Neural cell (in vitro differentiated cells): ENCODE results near the gene ZNF614. TPM values are rescaled to one million over a fixed set of nuclear protein-coding genes. Genes with fewer than 3 reads are reported as not detected.

Experiments used
- H2AFZ ChIP-seq: fragments of 200-600, 300-800 bp; sonication (generic), shearing (Covaris generic); 2 replicates; pipeline ENCODE4 v1.6.0; 2014; ENCODE audit warnings: low read depth, mild to moderate bottlenecking, antibody characterized with exemption, low read length, moderate library complexity
- H3F3A ChIP-seq: fragments of 200-600 bp; shearing (Covaris generic); 2 replicates; pipeline ENCODE4 v1.6.1; 2016; ENCODE audit warnings: mild to moderate bottlenecking, moderate library complexity, mixed read lengths, antibody characterized with exemption, low read length; ENCODE audit not compliant: insufficient read depth, poor library complexity, severe bottlenecking
- H3K27ac ChIP-seq: fragments of 200-600, 300-800 bp; sonication (generic), shearing (Covaris generic); 2 replicates; pipeline ENCODE4 v1.5.1; 2014; ENCODE audit warnings: mild to moderate bottlenecking, low read length, moderate library complexity
- H3K27me3 ChIP-seq: fragments of 300-800, 200-600 bp; sonication (generic), shearing (Covaris generic); 2 replicates; pipeline ENCODE4 v1.6.0; 2014; ENCODE audit warnings: mild to moderate bottlenecking, low read depth, low read length, moderate library complexity; ENCODE audit not compliant: insufficient read depth
- H3K36me3 ChIP-seq: fragments of 300-800, 200-600 bp; sonication (generic), shearing (Covaris generic); 2 replicates; pipeline ENCODE4 v1.5.1; 2014; ENCODE audit warnings: mild to moderate bottlenecking, antibody characterized with exemption, low read length, moderate library complexity; ENCODE audit not compliant: insufficient read depth
- H3K4me2 ChIP-seq: fragments of 300-800, 200-600 bp; sonication (generic), shearing (Covaris generic); 2 replicates; pipeline ENCODE4 v1.6.0; 2014; ENCODE audit warnings: mild to moderate bottlenecking, low read length
- H3K4me3 ChIP-seq: fragments of 300-800, 200-600 bp; sonication (generic), shearing (Covaris generic); 2 replicates; pipeline ENCODE4 v1.5.1; 2014; ENCODE audit warnings: mild to moderate bottlenecking, low read length, moderate library complexity
- H3K79me2 ChIP-seq: fragments of 200-600 bp; shearing (Covaris generic); replicated peaks from 2 replicates; pipeline ENCODE4 v1.6.0; 2014; ENCODE audit warnings: mild to moderate bottlenecking, low read length, moderate library complexity; ENCODE audit not compliant: insufficient read depth
- H3K9ac ChIP-seq: fragments of 300-800, 200-600 bp; sonication (generic), shearing (Covaris generic); 2 replicates; pipeline ENCODE4 v1.6.1; 2016; ENCODE audit warnings: mild to moderate bottlenecking, low read length, mixed read lengths
- H3K9me2 ChIP-seq: fragments of 200-600 bp; shearing (Covaris generic); 2 replicates; pipeline ENCODE4 v1.6.1; 2016; ENCODE audit warnings: mild to moderate bottlenecking, low read length, mixed read lengths; ENCODE audit not compliant: insufficient read depth
- H3K9me3 ChIP-seq: fragments of 200-600, 300-800 bp; sonication (generic), shearing (Covaris generic); 2 replicates; pipeline ENCODE4 v1.6.1; 2016; ENCODE audit warnings: mild to moderate bottlenecking, mixed run types, low read length, moderate library complexity, mixed read lengths
- H4K20me1 ChIP-seq: fragments of 200-600 bp; shearing (Covaris generic); 2 replicates; pipeline ENCODE4 v1.6.1; 2016; ENCODE audit warnings: mild to moderate bottlenecking, mixed run types; ENCODE audit not compliant: insufficient read depth
- CTCF ChIP-seq: fragments of 450-650 bp; IDR thresholded peaks from 2 replicates; pipeline ENCODE4 v1.5.1; 2014; ENCODE audit warnings: antibody characterized with exemption, mild to moderate bottlenecking, moderate library complexity; ENCODE audit not compliant: poor library complexity, severe bottlenecking
- EP300 ChIP-seq: fragments of 450-650 bp; conservative IDR thresholded peaks from 2 replicates; pipeline ENCODE4 v1.6.1; 2014; ENCODE audit warnings: antibody characterized with exemption, mild to moderate bottlenecking, moderate library complexity; ENCODE audit not compliant: poor library complexity, severe bottlenecking
- EZH2 ChIP-seq: fragments of 200-600, 300-800 bp; shearing (Covaris generic), sonication (generic); IDR thresholded peaks from 2 replicates; pipeline ENCODE4 v1.6.1; 2014; ENCODE audit warnings: antibody characterized with exemption, low read length, borderline replicate concordance, mild to moderate bottlenecking; ENCODE audit not compliant: insufficient read depth, poor library complexity, severe bottlenecking
- MXI1 ChIP-seq: fragments of 450-650 bp; conservative IDR thresholded peaks from 2 replicates; pipeline ENCODE4 v1.6.1; 2014; ENCODE audit warnings: antibody characterized with exemption, mild to moderate bottlenecking; ENCODE audit not compliant: poor library complexity, severe bottlenecking
- POLR2AphosphoS5 ChIP-seq: IDR thresholded peaks from 2 replicates; pipeline ENCODE4 v1.6.1; 2012
- RAD21 ChIP-seq: fragments of 450-650 bp; conservative IDR thresholded peaks from 2 replicates; pipeline ENCODE4 v1.6.1; 2014; ENCODE audit warnings: antibody characterized with exemption, mild to moderate bottlenecking, moderate library complexity
- REST ChIP-seq: IDR thresholded peaks from 2 replicates; pipeline ENCODE4 v1.6.1; 2012; ENCODE audit warnings: borderline replicate concordance
- SMC3 ChIP-seq: fragments of 450-650 bp; conservative IDR thresholded peaks from 2 replicates; pipeline ENCODE4 v1.6.1; 2014; ENCODE audit warnings: antibody characterized with exemption, mild to moderate bottlenecking, moderate library complexity; ENCODE audit not compliant: poor library complexity
- TAF1 ChIP-seq: IDR thresholded peaks from 2 replicates; pipeline ENCODE4 v1.6.1; 2012; ENCODE audit warnings: low read depth
- polyA plus RNA-seq: library from polyadenylated mRNA; depleted of rRNA; stranded (reverse); fragments of >200 nt; gene quantifications from 2 replicates; pipeline ENCODE4 v1.2.3, GENCODE V29; 2014

The ZNF614 gene
- polyA plus RNA-seq, 1 donor from 2014 or later: 17.8 TPM

GRCh38 chr19:51971624-51972023 is 56.6 kb downstream of the ZNF614 start:
- Histone ChIP-seq H3K9me2 (no peaks in the 10 kb centered on the region), H3K4me3 (no peak overlapping the region), H3F3A (no peaks in the 10 kb centered on the region), H3K79me2 (no peaks in the 10 kb centered on the region), H3K36me3 (peaks cover 37% of the 10 kb centered on the region), H4K20me1 (no peaks in the 10 kb centered on the region), H3K27me3 (no peaks in the 10 kb centered on the region), H2AFZ (no peak overlapping the region), H3K9ac (no peak overlapping the region), H3K9me3 (peaks cover 30% of the 10 kb centered on the region), H3K4me2 (no peak overlapping the region), H3K27ac (no peak overlapping the region)
- no peak for TF ChIP-seq POLR2AphosphoS5
- TF ChIP-seq REST: no peak
- no peak for TF ChIP-seq EZH2
- no peak for TF ChIP-seq RAD21
- TF ChIP-seq SMC3: no peak
- TF ChIP-seq CTCF: no peak
- TF ChIP-seq EP300: no peak
- no peak for TF ChIP-seq MXI1
- TF ChIP-seq TAF1: no peak

GRCh38 chr19:51970718-51971117 is 57.5 kb downstream of the ZNF614 start:
- Histone ChIP-seq H3K27ac (no peak overlapping the region), H3K79me2 (no peaks in the 10 kb centered on the region), H3F3A (no peaks in the 10 kb centered on the region), H3K36me3 (peaks cover 41% of the 10 kb centered on the region), H3K4me2 (no peak overlapping the region), H3K4me3 (no peak overlapping the region), H3K9me2 (no peaks in the 10 kb centered on the region), H3K9ac (no peak overlapping the region), H3K27me3 (no peaks in the 10 kb centered on the region), H2AFZ (no peak overlapping the region), H4K20me1 (no peaks in the 10 kb centered on the region), H3K9me3 (peaks cover 30% of the 10 kb centered on the region)
- TF ChIP-seq EZH2 (no peak), TAF1 (no peak), MXI1 (no peak), POLR2AphosphoS5 (no peak), RAD21 (no peak), REST (no peak), CTCF (no peak), EP300 (no peak), SMC3 (no peak)
